Measurements from ENCODE around the gene ANXA3.

The ANXA3 gene

DNA sequence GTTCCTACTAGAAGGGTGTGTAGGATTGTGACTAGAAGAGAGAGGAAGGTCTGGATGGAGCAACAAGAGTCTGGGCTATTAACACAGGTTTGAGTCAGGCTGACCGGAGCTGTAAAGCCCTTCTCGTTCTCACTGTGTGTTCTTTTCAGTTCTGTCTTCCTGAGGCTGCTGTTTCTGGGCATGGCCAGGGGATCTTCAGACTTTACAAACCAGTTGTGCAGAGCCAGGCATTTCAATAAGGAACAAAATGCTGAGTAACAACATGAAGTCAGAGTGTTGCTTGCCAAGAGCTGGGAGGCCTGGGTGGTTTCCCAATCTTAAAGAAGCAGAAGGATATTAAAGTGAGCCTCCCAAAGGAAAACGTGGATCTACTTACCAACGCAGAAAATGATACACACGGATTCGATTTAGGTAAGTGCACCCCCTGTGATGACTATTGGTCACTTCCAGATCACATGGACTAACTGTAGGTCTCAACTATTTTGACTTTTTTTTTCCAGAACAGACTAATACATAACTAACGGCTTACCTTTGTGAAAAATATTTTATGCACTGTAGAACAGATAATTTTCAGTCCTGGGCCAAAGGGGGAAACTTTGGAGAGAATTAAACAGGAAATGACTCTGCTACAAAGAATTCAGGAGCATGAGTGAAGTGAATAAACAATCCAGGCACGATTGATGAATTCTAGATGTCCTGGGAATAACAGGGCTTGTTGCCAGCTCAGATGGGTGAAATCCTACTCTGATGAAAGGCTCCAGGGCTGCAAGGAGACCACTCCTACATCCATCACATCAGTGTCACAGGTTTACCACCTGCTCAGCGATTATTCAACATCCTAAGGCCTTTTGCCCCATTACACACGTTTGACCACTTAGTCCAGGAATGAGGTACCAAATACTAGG, 94.5 kb downstream of the ANXA3 start:
- TF ChIP-seq, protein P1, sequence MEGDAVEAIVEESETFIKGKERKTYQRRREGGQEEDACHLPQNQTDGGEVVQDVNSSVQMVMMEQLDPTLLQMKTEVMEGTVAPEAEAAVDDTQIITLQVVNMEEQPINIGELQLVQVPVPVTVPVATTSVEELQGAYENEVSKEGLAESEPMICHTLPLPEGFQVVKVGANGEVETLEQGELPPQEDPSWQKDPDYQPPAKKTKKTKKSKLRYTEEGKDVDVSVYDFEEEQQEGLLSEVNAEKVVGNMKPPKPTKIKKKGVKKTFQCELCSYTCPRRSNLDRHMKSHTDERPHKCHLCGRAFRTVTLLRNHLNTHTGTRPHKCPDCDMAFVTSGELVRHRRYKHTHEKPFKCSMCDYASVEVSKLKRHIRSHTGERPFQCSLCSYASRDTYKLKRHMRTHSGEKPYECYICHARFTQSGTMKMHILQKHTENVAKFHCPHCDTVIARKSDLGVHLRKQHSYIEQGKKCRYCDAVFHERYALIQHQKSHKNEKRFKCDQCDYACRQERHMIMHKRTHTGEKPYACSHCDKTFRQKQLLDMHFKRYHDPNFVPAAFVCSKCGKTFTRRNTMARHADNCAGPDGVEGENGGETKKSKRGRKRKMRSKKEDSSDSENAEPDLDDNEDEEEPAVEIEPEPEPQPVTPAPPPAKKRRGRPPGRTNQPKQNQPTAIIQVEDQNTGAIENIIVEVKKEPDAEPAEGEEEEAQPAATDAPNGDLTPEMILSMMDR (IDR thresholded peaks at IDR 0.05), result no peak

DNA sequence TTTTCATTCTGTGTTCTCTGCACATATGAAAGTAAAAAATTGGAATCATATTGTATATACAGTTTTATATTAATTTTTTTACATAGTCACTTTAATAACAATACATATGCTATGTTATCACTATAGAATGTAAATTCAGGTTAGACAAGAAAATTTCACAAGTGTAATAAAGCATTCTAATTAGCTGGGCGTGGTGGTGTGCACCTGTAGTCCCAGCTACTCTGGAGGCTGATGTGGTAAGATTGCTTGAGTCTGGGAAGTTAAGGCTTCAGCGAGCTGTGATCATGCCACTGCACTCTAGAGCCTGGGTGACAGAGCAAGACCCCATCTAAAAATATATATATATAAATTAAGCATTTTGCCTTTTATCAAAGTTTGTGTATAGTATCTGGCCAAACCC, 95.7 kb downstream of the ANXA3 start:
- TF ChIP-seq, protein P1 (IDR thresholded peaks at IDR 0.05), result no peak

DNA sequence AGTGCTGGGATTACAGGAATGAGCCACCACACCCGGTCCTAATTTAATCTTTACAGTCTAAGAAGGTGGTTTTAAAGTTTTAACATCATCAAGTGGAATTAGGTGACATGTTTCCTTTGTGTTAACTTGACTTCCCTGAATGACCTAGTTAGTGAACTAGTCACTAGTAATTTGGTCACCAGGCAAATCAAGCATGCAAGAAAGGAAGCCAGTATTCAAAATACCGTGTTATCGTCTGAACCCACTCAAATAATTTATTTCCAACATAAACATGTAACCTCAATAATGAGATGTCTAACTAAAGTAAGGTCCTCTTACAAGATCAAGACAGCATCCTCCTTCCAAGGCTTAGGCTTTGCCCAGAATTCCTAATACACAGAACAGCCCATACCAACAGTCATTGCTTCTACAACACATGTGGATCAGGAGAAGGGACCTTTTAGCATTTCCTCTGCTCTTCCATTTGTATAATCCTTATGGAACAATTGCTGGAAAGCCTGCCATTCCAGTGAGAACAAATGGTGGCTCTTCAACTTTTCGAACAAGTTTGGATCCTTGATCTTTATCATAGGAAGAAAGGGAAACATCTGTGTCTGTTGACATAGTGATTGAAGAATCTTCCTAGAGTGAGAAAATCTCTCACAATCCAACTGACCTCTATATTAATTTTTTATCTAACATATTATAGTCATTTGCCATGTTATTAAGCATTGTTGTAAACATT, 97.2 kb downstream of the ANXA3 start:
- TF ChIP-seq, protein P1 (IDR thresholded peaks at IDR 0.05), result no peak

DNA sequence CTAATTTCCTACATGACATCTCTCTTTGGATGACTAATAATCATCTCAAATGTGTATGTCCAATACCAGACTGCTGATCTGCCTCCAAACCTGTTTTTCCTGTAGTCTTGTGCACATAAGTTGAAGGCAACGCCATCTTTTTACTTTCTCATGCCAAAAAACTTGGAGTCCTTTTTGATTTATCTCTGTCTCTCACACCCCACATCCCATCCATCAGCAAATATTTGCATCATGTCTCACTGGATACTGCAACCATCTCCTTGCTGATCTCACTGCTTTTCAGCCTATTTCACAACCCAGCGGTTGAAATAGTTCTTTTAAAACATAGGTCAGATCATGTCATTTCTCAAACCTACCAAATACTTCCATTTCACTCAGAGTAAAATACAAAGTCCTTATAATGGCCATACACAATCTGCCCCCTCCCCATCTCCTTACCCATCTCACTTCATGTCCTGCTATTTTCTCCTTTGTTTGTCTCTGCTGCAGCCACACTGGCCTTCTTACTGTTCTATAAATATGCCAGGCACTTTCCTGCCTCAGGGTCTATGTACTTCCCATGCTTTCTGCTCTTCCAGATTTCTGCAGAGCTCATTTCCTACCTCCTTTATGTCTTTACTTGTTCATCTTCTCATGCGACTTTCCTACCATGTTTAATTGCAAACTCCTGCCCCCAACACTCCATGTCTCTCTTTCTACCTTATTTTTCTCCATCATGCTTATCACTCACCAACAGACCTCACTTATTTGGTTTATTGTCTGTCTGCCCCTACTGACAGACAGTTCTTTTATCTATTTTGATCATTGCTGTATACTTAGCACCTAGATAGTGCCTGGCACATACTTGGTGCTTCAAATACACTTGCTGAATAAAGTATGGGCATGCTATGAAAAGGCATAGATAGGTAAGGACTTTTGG, 98.8 kb downstream of the ANXA3 start:
- TF ChIP-seq, protein P1 (IDR thresholded peaks at IDR 0.05), result no peak

DNA sequence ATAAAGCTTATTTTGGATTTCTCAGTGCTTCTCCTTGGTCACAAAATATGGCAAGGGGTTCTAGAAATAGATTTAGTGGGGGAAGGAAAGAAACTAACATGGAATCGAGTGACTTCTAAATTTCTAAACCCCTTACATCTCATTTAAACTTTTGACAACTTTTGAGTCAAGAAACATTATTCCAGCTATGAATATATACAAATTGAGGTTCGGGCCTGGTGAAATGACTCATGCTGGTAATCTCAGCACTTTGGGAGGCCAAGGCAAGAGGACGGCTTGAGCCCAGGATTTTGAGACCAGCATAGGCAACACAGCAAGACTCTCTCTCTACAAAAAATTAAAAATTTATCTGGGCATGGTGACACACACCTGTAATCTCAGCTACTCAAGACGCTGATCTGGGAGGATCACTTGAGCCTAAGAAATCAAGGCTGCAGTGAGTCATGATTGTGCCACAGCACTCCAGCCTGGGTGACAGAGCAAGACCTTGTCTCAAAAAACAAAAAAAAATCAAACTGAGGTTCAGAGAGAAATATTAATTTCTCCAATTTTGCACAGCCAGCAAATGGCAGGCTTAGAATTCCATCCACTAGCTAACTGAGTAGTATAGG, 99.8 kb downstream of the ANXA3 start:
- TF ChIP-seq, protein P1 (IDR thresholded peaks at IDR 0.05), result no peak

DNA sequence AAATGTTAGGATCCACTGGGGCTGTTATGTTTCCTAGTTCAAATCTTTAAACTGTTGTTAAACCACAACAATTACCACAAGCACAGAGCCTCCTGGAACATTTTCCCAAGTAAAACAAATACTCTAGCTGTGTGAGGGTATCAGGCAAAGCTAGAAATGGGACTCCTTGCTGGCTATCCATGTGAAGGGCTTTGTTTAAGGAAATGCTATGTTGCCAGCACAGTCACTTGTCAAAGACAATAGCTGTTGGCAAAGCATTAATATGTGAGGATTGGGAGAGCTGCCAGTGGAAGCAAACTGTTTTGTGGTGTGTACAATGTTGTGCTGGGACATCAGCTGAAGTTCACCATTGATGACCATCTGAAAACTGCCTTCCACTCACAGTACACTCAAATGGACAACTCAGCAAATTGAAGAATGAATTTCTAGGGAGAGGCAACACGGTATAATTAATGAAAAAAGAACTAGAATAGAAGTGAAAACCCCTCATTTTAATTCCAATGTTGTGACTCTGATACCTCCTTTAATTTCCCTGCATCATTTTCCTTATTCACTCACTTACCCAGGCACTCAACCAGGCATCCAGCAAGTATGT, 100.8 kb downstream of the ANXA3 start:
- TF ChIP-seq, protein P1 (IDR thresholded peaks at IDR 0.05), result no peak
